GM12878 (cell line): ENCODE results near the gene PAX1. TPM values are rescaled to one million over a fixed set of nuclear protein-coding genes. Genes with fewer than 3 reads are reported as not detected.

Experiments used
- ATAC-seq: fragments of 200-7000 bp; cut with Tn5 transposase; 3 replicates; pipeline ENCODE4 v1.9.1; 2020; ENCODE audit warnings: mild to moderate bottlenecking, moderate library complexity
- BruUV-seq: library from RNA; stranded (reverse); fragments of 400-500 nt; replicated peaks from 2 replicates; lab custom pipeline; 2021; lab: Mats Ljungman, UMichigan
- CTCF ChIA-PET: fragments of 300-600 bp; sonication (Branson Sonifier 250); formaldehyde crosslinking; extraction: SDS; loops from one replicate; lab custom pipeline; 2021; ENCODE audit warnings: inconsistent platforms; lab: Yijun Ruan, JAX
- POLR2A ChIA-PET: fragments of 350-600 bp; formaldehyde crosslinking; extraction: SDS; loops from one replicate; lab custom pipeline; 2021; ENCODE audit warnings: inconsistent platforms; lab: Charles Lee
- RAD21 ChIA-PET: fragments of 300-600 bp; sonication (Branson Sonifier 250); formaldehyde crosslinking; loops from one replicate; lab custom pipeline; 2023; ENCODE audit warnings: antibody characterized with exemption; ENCODE audit not compliant: unreplicated experiment; lab: Charles Lee
- SMC1A ChIA-PET: fragments of 300-600 bp; sonication (Branson Sonifier 250); formaldehyde crosslinking; loops from one replicate; lab custom pipeline; 2023; ENCODE audit not compliant: unreplicated experiment, uncharacterized antibody; lab: Charles Lee
- DNase-seq: peaks from one replicate; pipeline ENCODE4 v3.0.0-alpha.2; 2011; ENCODE audit warnings: low read depth, low spot score
- FAIRE-seq: peaks from 3 replicates; lab custom pipeline; 2011; peaks lifted over from hg19 to GRCh38; lab: Jason Lieb, UNC
- H2AFZ ChIP-seq: 2 replicates; pipeline ENCODE4 v1.6.0; 2011; ENCODE audit warnings: low read depth, low read length, control low read depth; ENCODE audit not compliant: control insufficient read depth
- H3K27ac ChIP-seq: 2 replicates; pipeline ENCODE4 v1.5.1; 2011; ENCODE audit warnings: control low read depth; ENCODE audit not compliant: control insufficient read depth, insufficient read depth
- H3K27me3 ChIP-seq, 2 experiments: replicated peaks in 1 of 2; 2 replicates each; pipeline versions ENCODE4 v1.6.0 to v1.6.1; 2011; ENCODE audit warnings: low read length in 1 of 2; ENCODE audit not compliant: control insufficient read depth in 2 of 2, insufficient read depth in 2 of 2
- H3K36me3 ChIP-seq, 2 experiments: 2 replicates each; pipeline ENCODE4 v1.5.1; 2011; ENCODE audit warnings: low read length in 1 of 2; ENCODE audit not compliant: control insufficient read depth in 2 of 2, insufficient read depth in 2 of 2
- H3K4me1 ChIP-seq: 2 replicates; pipeline ENCODE4 v1.6.1; 2011; ENCODE audit warnings: mild to moderate bottlenecking, low read length, moderate library complexity, mixed read lengths; ENCODE audit not compliant: control insufficient read depth, insufficient read depth
- H3K4me2 ChIP-seq: 2 replicates; pipeline ENCODE4 v1.6.0; 2011; ENCODE audit warnings: control low read depth; ENCODE audit not compliant: control insufficient read depth, insufficient read depth
- H3K4me3 ChIP-seq: fragments of 200-600 bp; sonication (generic); 2 replicates; pipeline ENCODE4 v1.5.1; 2016
- H3K79me2 ChIP-seq: 2 replicates; pipeline ENCODE4 v1.6.0; 2011; ENCODE audit warnings: low read length; ENCODE audit not compliant: control insufficient read depth, insufficient read depth
- H3K9ac ChIP-seq: 2 replicates; pipeline ENCODE4 v1.8.0; 2011; ENCODE audit warnings: low read length, control low read depth, mixed read lengths; ENCODE audit not compliant: control insufficient read depth, insufficient read depth
- H3K9me3 ChIP-seq: replicated peaks from 3 replicates; pipeline ENCODE4 v1.5.1; 2011; ENCODE audit warnings: mild to moderate bottlenecking, low read length; ENCODE audit not compliant: control insufficient read depth, insufficient read depth
- H4K20me1 ChIP-seq: 2 replicates; pipeline ENCODE4 v1.6.0; 2011; ENCODE audit not compliant: control insufficient read depth, insufficient read depth
- FOXK2 ChIP-seq: fragments of 450-650 bp; IDR thresholded peaks from 2 replicates; pipeline ENCODE4 v1.6.1; 2017; ENCODE audit warnings: mild to moderate bottlenecking, moderate library complexity
- GATAD2B ChIP-seq: fragments of 450-650 bp; conservative IDR thresholded peaks from 2 replicates; pipeline ENCODE4 v1.6.1; 2017; ENCODE audit warnings: low read depth, mild to moderate bottlenecking, moderate library complexity
- IKZF2 ChIP-seq, 2 experiments: fragments of 450-650 bp; IDR thresholded peaks; 2 replicates each; pipeline ENCODE4 v1.6.1; 2017; ENCODE audit warnings: mild to moderate bottlenecking in 2 of 2, moderate library complexity in 2 of 2
- NR2C2 ChIP-seq: IDR thresholded peaks from 2 replicates; pipeline ENCODE4 v1.6.1; 2011; ENCODE audit warnings: borderline replicate concordance, low read depth; ENCODE audit not compliant: control insufficient read depth, insufficient read length
- PAX8 ChIP-seq: fragments of 450-650 bp; IDR thresholded peaks from 2 replicates; pipeline ENCODE4 v1.6.1; 2017; ENCODE audit warnings: mild to moderate bottlenecking, moderate library complexity
- SIX5 ChIP-seq: IDR thresholded peaks from 2 replicates; pipeline ENCODE4 v1.6.1; 2011; ENCODE audit warnings: mild to moderate bottlenecking, low read depth, low read length, moderate library complexity; ENCODE audit not compliant: severe bottlenecking
- SMC3 ChIP-seq: IDR thresholded peaks from 2 replicates; pipeline ENCODE4 v1.6.1; 2011; ENCODE audit warnings: low read length, improper control_type of control experiment, borderline replicate concordance
- YBX1 ChIP-seq: fragments of 450-650 bp; IDR thresholded peaks from 2 replicates; pipeline ENCODE4 v1.6.1; 2016; ENCODE audit warnings: antibody characterized with exemption
- WGBS: methylation state at CpG from one replicate; pipeline ENCODE4 v1.1.6; 2016; ENCODE audit warnings: low lambda C conversion rate; ENCODE audit not compliant: insufficient replicate concordance, insufficient coverage; ENCODE audit errors: missing lambda C conversion rate; 5-methylcytosine and 5-hydroxymethylcytosine counted together
- in situ Hi-C: fragments of 300-500 bp; cut with MboI; formaldehyde crosslinking; loops from 9 replicates; pipeline ENCODE4 v1.14.3; 2018; ENCODE audit warnings: mixed read lengths
- intact Hi-C: fragments of 100-400 bp; cut with micrococcal nuclease; formaldehyde crosslinking; loops from one replicate; pipeline ENCODE4 v1.14.2; 2022; ENCODE audit not compliant: unreplicated experiment
- polyA plus RNA-seq, 11 experiments: library from polyadenylated mRNA; depleted of rRNA in 4 of 11; unstranded in 6 of 11; stranded (reverse) in 5 of 11; fragments of >200 nt; fragmentation: Nextera tagmentation in 4 of 11; fragmentation: Illumina TruSeq in 1 of 11; extraction: Ambion mirVana in 4 of 11; extraction: Trizol in 1 of 11; gene quantifications; 1 replicate in 1 of 11; 2 replicates in 10 of 11; pipeline versions ENCODE4 v1.2.1 to v1.2.3, GENCODE V29; 2011 to 2016; ENCODE audit warnings: inconsistent platforms in 2 of 11, missing spikeins in 2 of 11, low read depth in 1 of 11
- total RNA-seq, 4 experiments: library from RNA; depleted of rRNA in 3 of 4; stranded (reverse); fragments of >200 nt in 3 of 4; fragmentation: Illumina TruSeq in 1 of 4; extraction: Trizol in 1 of 4; gene quantifications; 2 replicates each; pipeline versions ENCODE4 v1.2.1 to v1.2.3, GENCODE V29; 2013 to 2021

Gene PAX1
- total and polyA plus RNA-seq, 10 of the 15 experiments (the other 5 are each of a cell fraction or from before 2014, with no cell fraction given), result not detected

DNA sequence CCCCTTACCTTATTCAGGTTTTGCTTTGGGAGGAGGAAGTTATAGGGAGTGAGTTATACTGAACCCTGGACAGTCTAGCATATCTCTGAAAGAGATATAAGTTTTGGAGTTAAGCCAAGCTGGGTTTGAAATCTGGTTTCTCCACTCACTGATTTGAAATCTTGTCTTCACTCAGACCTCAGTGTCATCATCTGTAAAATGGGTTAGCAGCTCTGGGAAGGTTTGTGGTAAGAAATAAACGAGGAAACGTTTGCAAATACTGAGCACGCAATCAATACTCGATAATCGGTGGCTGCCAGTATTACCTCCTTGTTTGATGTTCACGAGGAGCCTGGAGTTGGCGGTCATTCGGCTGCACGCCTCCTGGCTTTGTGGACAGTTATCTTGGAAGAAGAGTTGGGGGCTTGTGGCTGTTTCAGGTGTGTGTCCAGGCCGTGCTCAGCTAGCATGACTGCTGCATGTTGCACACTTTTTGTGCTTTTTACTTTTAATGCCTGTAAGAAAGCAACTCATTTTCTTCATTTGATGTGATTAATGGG, 61.8 kb downstream of the PAX1 start:
- Histone ChIP-seq H3K4me2 (no peak overlapping the region), H3K36me3 (no peaks in the 10 kb centered on the region), H4K20me1 (no peaks in the 10 kb centered on the region), H3K4me1 (no peaks in the 10 kb centered on the region), H3K27ac (no peak overlapping the region), H3K9me3 (no peaks in the 10 kb centered on the region), H2AFZ (no peak overlapping the region), H3K27me3 (no peaks in the 10 kb centered on the region), H3K9ac (no peak overlapping the region), H3K79me2 (no peaks in the 10 kb centered on the region), H3K4me3 (no peak overlapping the region)
- 59% methylated on average over 10 of the region's 10 CpGs for WGBS
- ChIA-PET SMC1A (interaction anchor here (1.5 to 1.8 kb wide), 2 partner anchors 48 to 66 kb away, joined by 5 to 10 read pairs; no protein-coding TSS in a partner anchor), RAD21 (interaction anchor here (2.6 kb wide), 1 partner anchor 48 kb away, joined by 10 read pairs; no protein-coding TSS in a partner anchor), CTCF (interaction anchor here (1.1 to 4.5 kb wide), 4 partner anchors 18 to 126 kb away, joined by 3 to 34 read pairs (median 5); no protein-coding TSS in a partner anchor), POLR2A (no interaction called here)
- no peak for ATAC-seq
- no TSS peak for BruUV-seq
- in situ Hi-C loops, result no loop called here
- TF ChIP-seq SIX5 (no peak), FOXK2 (no peak), SMC3 (no peak), NR2C2 (no peak), IKZF2 (IDR thresholded peaks at IDR 0.05) (no peak), YBX1 (no peak), GATAD2B (no peak), PAX8 (no peak)
- intact Hi-C loops, result no loop called here
- no peak for DNase-seq
- FAIRE-seq, result no peak
